H9 (cell line): ENCODE data around the gene NT5C. TPM values are rescaled to one million over a fixed set of nuclear protein-coding genes. Genes with fewer than 3 reads are reported as not detected.

Experiments used
- DNase-seq: peaks from one replicate; pipeline ENCODE4 v3.0.0-alpha.2; 2017
- H2AFZ ChIP-seq: one replicate; pipeline ENCODE4 v1.6.1; 2013; ENCODE audit warnings: mild to moderate bottlenecking, low read length, control low read depth, moderate library complexity
- H2AK5ac ChIP-seq: 2 replicates; pipeline ENCODE4 v1.6.1; 2013; ENCODE audit warnings: low read length, control low read depth, mixed read lengths; ENCODE audit not compliant: insufficient read length
- H2BK120ac ChIP-seq: one replicate; pipeline ENCODE4 v1.6.1; 2013; ENCODE audit warnings: low read depth, mild to moderate bottlenecking, low read length, control low read depth, inconsistent platforms; ENCODE audit not compliant: poor library complexity, severe bottlenecking
- H2BK12ac ChIP-seq: 2 replicates; pipeline ENCODE4 v1.6.1; 2013; ENCODE audit warnings: low read length, control low read depth, mixed read lengths, low read depth; ENCODE audit not compliant: insufficient read length
- H2BK15ac ChIP-seq: 2 replicates; pipeline ENCODE4 v1.6.1; 2013; ENCODE audit warnings: low read depth, low read length, control low read depth
- H2BK20ac ChIP-seq: one replicate; pipeline ENCODE4 v1.6.1; 2013; ENCODE audit warnings: low read depth, mild to moderate bottlenecking, low read length, control low read depth, inconsistent platforms; ENCODE audit not compliant: poor library complexity, severe bottlenecking
- H2BK5ac ChIP-seq: 2 replicates; pipeline ENCODE4 v1.6.1; 2013; ENCODE audit warnings: low read length, control low read depth, mixed read lengths; ENCODE audit not compliant: insufficient read length
- H3K14ac ChIP-seq: 2 replicates; pipeline ENCODE4 v1.6.1; 2013; ENCODE audit warnings: low read length, control low read depth; ENCODE audit not compliant: insufficient read depth
- H3K18ac ChIP-seq: 2 replicates; pipeline ENCODE4 v1.6.1; 2013; ENCODE audit warnings: low read depth, mild to moderate bottlenecking, mixed read lengths, low read length, control low read depth; ENCODE audit not compliant: insufficient read length
- H3K23ac ChIP-seq: 2 replicates; pipeline ENCODE4 v1.6.1; 2013; ENCODE audit warnings: low read length, control low read depth, mixed read lengths, low read depth; ENCODE audit not compliant: insufficient read length
- H3K23me2 ChIP-seq: 2 replicates; pipeline ENCODE4 v1.6.1; 2013; ENCODE audit warnings: low read depth, mild to moderate bottlenecking, mixed read lengths, low read length, control low read depth; ENCODE audit not compliant: insufficient read length, poor library complexity, severe bottlenecking
- H3K27ac ChIP-seq: 2 replicates; pipeline ENCODE4 v1.5.1; 2013; ENCODE audit warnings: low read length, control low read depth, mixed read lengths, low read depth; ENCODE audit not compliant: insufficient read length
- H3K27me3 ChIP-seq: 2 replicates; pipeline ENCODE4 v1.6.1; 2013; ENCODE audit warnings: low read length, control low read depth, inconsistent platforms; ENCODE audit not compliant: insufficient read depth
- H3K4ac ChIP-seq: 2 replicates; pipeline ENCODE4 v1.6.1; 2013; ENCODE audit warnings: low read depth, mild to moderate bottlenecking, control low read depth, inconsistent platforms, low read length, moderate library complexity
- H3K4me1 ChIP-seq: 2 replicates; pipeline ENCODE4 v1.6.1; 2013; ENCODE audit warnings: low read length, control low read depth, inconsistent platforms; ENCODE audit not compliant: insufficient read depth
- H3K4me2 ChIP-seq: 2 replicates; pipeline ENCODE4 v1.6.1; 2013; ENCODE audit warnings: low read length, control low read depth, mixed read lengths; ENCODE audit not compliant: insufficient read length, insufficient read depth
- H3K56ac ChIP-seq: 2 replicates; pipeline ENCODE4 v1.6.1; 2013; ENCODE audit warnings: low read depth, mild to moderate bottlenecking, mixed read lengths, low read length, control low read depth; ENCODE audit not compliant: insufficient read length
- H3K79me1 ChIP-seq: 2 replicates; pipeline ENCODE4 v1.6.1; 2013; ENCODE audit warnings: low read depth, mild to moderate bottlenecking, moderate library complexity, low read length, control low read depth, inconsistent platforms; ENCODE audit not compliant: insufficient read depth, poor library complexity, severe bottlenecking
- H3K79me2 ChIP-seq: 2 replicates; pipeline ENCODE4 v1.6.1; 2013; ENCODE audit warnings: low read length, control low read depth, inconsistent platforms; ENCODE audit not compliant: insufficient read depth
- H3K9ac ChIP-seq: 2 replicates; pipeline ENCODE4 v1.6.1; 2013; ENCODE audit warnings: low read length, control low read depth, mixed read lengths; ENCODE audit not compliant: insufficient read length; ENCODE audit errors: extremely low read depth
- H3K9me3 ChIP-seq: one replicate; pipeline ENCODE4 v1.6.1; 2013; ENCODE audit warnings: low read depth, low read length, inconsistent platforms; ENCODE audit not compliant: control insufficient read depth
- H3T11ph ChIP-seq: one replicate; pipeline ENCODE4 v1.6.1; 2013; ENCODE audit warnings: mild to moderate bottlenecking, low read length, control low read depth, inconsistent platforms
- H4K20me1 ChIP-seq: one replicate; pipeline ENCODE4 v1.6.1; 2013; ENCODE audit not compliant: control insufficient read depth, insufficient read length, insufficient read depth
- H4K5ac ChIP-seq: 2 replicates; pipeline ENCODE4 v1.6.1; 2013; ENCODE audit warnings: low read depth, mild to moderate bottlenecking, mixed read lengths, low read length, control low read depth; ENCODE audit not compliant: insufficient read length
- H4K8ac ChIP-seq: replicated peaks from 2 replicates; pipeline ENCODE4 v1.6.1; 2013; ENCODE audit warnings: low read length, control low read depth, mixed read lengths, low read depth; ENCODE audit not compliant: insufficient read length
- H4K91ac ChIP-seq: 2 replicates; pipeline ENCODE4 v1.6.1; 2013; ENCODE audit warnings: low read depth, mild to moderate bottlenecking, moderate library complexity, mixed read lengths, low read length, control low read depth; ENCODE audit not compliant: insufficient read length
- H3K27ac Mint-ChIP-seq, 3 experiments: 2 replicates in 2 of 3; 3 replicates in 1 of 3; pipeline ENCODE4 v1.8.0; 2020 to 2021; ENCODE audit warnings: mixed read lengths in 3 of 3, mild to moderate bottlenecking in 1 of 3, moderate library complexity in 1 of 3
- H3K27me3 Mint-ChIP-seq: 2 replicates; pipeline ENCODE4 v1.8.0; 2021; ENCODE audit warnings: low read depth, mild to moderate bottlenecking, moderate library complexity, mixed read lengths
- H3K36me3 Mint-ChIP-seq, 3 experiments: 2 replicates in 2 of 3; 3 replicates in 1 of 3; pipeline ENCODE4 v1.8.0; 2020 to 2021; ENCODE audit warnings: low read depth in 3 of 3, mixed read lengths in 3 of 3; ENCODE audit not compliant: insufficient read depth in 1 of 3
- H3K4me1 Mint-ChIP-seq, 2 experiments: 2 replicates each; pipeline ENCODE4 v1.8.0; 2020; ENCODE audit warnings: mixed read lengths in 2 of 2
- H3K4me3 Mint-ChIP-seq, 2 experiments: 2 replicates in 1 of 2; 3 replicates in 1 of 2; pipeline ENCODE4 v1.8.0; 2020 to 2021; ENCODE audit warnings: mild to moderate bottlenecking in 2 of 2, mixed read lengths in 2 of 2, moderate library complexity in 1 of 2
- H3K9me3 Mint-ChIP-seq, 2 experiments: 2 replicates in 1 of 2; 3 replicates in 1 of 2; pipeline ENCODE4 v1.8.0; 2020; ENCODE audit warnings: mild to moderate bottlenecking in 2 of 2, mixed read lengths in 2 of 2, moderate library complexity in 1 of 2
- WGBS: extraction: QIAGEN DNeasy Blood & Tissue Kit; methylation state at CpG from one replicate; pipeline ENCODE4 v1.1.7; 2013; ENCODE audit warnings: missing lambda C conversion rate, low lambda C conversion rate, mixed read lengths; ENCODE audit not compliant: insufficient read length; ENCODE audit errors: extremely low coverage; 5-methylcytosine and 5-hydroxymethylcytosine counted together
- total RNA-seq: library from RNA; stranded (reverse); gene quantifications from 2 replicates; pipeline ENCODE4 v1.2.1, GENCODE V29; 2021
- TF ChIP-seq, protein P1 (sequence below): fragments of 200-600 bp; sonication (generic); conservative IDR thresholded peaks from 3 replicates; pipeline ENCODE4 v1.8.0; 2021; ENCODE audit warnings: antibody characterized with exemption, mild to moderate bottlenecking

Gene NT5C
- total RNA-seq, 1 experiment from 2014 or later: 77.7 TPM

DNA sequence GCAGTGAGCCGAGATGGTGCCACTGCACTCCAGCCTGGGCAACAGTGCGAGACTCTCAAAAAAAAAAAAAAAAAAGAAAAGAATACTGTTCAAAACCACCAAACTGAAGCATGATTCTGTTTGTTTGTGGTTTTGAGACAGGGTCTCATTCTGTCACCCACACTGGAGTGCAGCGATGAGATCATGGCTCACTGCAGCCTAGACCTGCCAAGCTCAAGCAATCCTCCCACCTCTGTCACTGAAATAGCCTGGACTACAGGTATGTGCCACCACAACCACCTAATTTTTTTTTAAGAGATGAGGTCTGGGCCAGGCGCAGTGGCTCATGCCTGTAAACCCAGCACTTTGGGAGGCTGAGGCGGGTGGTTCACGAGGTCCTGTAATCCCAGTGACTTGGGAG lies 46.9 kb upstream of the NT5C start:
- H2AK5ac ChIP-seq: no peak overlapping the region
- H3K4me2 ChIP-seq: no peak overlapping the region
- no peak for DNase-seq
- no peak overlapping the region for H4K8ac ChIP-seq
- no peak overlapping the region for H3K9ac ChIP-seq
- H3K56ac ChIP-seq: no peak overlapping the region
- Mint-ChIP-seq H3K27me3 (no peaks in the 10 kb centered on the region), H3K4me3 (no peak overlapping the region), H3K36me3 (peaks cover 45 to 79% (median 71%) of the 10 kb centered on the region in 3 experiments), H3K4me1 (peaks cover 4 to 19% of the 10 kb centered on the region in 2 experiments), H3K9me3 (no peaks in the 10 kb centered on the region), H3K27ac (no peak overlapping the region)
- H2BK15ac ChIP-seq: no peak overlapping the region
- no peaks in the 10 kb centered on the region for H3K4me1 ChIP-seq
- H3K27me3 ChIP-seq: no peaks in the 10 kb centered on the region
- no peak overlapping the region for H2BK120ac ChIP-seq
- H2BK12ac ChIP-seq: no peak overlapping the region
- H3T11ph ChIP-seq: no peak overlapping the region
- no CpG with 5 or more reads among the region's 6 CpGs for WGBS
- H2AFZ ChIP-seq: no peak overlapping the region
- H4K91ac ChIP-seq: no peak overlapping the region
- no peaks in the 10 kb centered on the region for H4K20me1 ChIP-seq
- no peak overlapping the region for H3K27ac ChIP-seq
- TF ChIP-seq, protein P1, sequence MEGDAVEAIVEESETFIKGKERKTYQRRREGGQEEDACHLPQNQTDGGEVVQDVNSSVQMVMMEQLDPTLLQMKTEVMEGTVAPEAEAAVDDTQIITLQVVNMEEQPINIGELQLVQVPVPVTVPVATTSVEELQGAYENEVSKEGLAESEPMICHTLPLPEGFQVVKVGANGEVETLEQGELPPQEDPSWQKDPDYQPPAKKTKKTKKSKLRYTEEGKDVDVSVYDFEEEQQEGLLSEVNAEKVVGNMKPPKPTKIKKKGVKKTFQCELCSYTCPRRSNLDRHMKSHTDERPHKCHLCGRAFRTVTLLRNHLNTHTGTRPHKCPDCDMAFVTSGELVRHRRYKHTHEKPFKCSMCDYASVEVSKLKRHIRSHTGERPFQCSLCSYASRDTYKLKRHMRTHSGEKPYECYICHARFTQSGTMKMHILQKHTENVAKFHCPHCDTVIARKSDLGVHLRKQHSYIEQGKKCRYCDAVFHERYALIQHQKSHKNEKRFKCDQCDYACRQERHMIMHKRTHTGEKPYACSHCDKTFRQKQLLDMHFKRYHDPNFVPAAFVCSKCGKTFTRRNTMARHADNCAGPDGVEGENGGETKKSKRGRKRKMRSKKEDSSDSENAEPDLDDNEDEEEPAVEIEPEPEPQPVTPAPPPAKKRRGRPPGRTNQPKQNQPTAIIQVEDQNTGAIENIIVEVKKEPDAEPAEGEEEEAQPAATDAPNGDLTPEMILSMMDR: no peak
- H3K4ac ChIP-seq: no peak overlapping the region
- H3K79me1 ChIP-seq: peaks cover 11% of the 10 kb centered on the region
- no peak overlapping the region for H3K18ac ChIP-seq
- H3K23me2 ChIP-seq: peaks cover 10% of the 10 kb centered on the region
- no peak overlapping the region for H2BK5ac ChIP-seq
- no peak overlapping the region for H3K23ac ChIP-seq
- no peak overlapping the region for H4K5ac ChIP-seq
- H2BK20ac ChIP-seq: no peak overlapping the region
- no peaks in the 10 kb centered on the region for H3K9me3 ChIP-seq
- peaks cover 41% of the 10 kb centered on the region for H3K79me2 ChIP-seq
- H3K14ac ChIP-seq: no peak overlapping the region
